ENCODE measurements around the gene PITPNC1. TPM values are rescaled to one million over a fixed set of nuclear protein-coding genes. Genes with fewer than 3 reads are reported as not detected.
"Not testable (repeated sequence)": the region's sequence is repeated elsewhere in the genome, so short reads cannot be mapped to it uniquely, and the experiment has no call there.

The PITPNC1 gene
- total RNA-seq, 4 donors from 2014 or later = 14.1 to 35.5 (median 31.8) TPM

- TF ChIP-seq EP300 (IDR thresholded peaks at IDR 0.05) (no peak), CTCF (IDR thresholded peaks at IDR 0.05) (peak; percentile 52 to 69 (median 64)), POLR2AphosphoS5 (IDR thresholded peaks at IDR 0.05) (peak in 1 of 2 donors; percentile 25)
- Histone ChIP-seq H3K27ac (replicated peaks in 1 of 4) (no peak overlapping the region), H3K9me3 (no peaks in the 10 kb centered on the region), H3K4me1 (peaks cover 24 to 45% (median 31%) of the 10 kb centered on the region in 4 donors), H3K4me3 (no peak overlapping the region), H3K36me3 (peaks cover 0 to 4% (median 0%) of the 10 kb centered on the region in 4 donors), H3K27me3 (no peaks in the 10 kb centered on the region)
- 74% methylated on average over 16 of the region's 16 CpGs for WGBS
- DNase-seq (ENCODE audit: extremely low spot score) = no peak
- intact Hi-C loops (cut with DNase I) = loop anchor here (10.0 kb wide), 1 partner anchor 218 kb away; no protein-coding TSS in a partner anchor
Measured at GRCh38 chr17:67386965-67387551, 10.0 kb downstream of the PITPNC1 start.

- WGBS = 95% methylated on average over 10 of the region's 10 CpGs
- peaks cover 24 to 43% (median 28%) of the 10 kb centered on the region in 4 donors for H3K4me1 ChIP-seq
- H3K36me3 ChIP-seq; H3K27me3 ChIP-seq; H3K4me3 ChIP-seq; H3K27ac ChIP-seq (replicated peaks in 1 of 4); DNase-seq (ENCODE audit: extremely low spot score); H3K9me3 ChIP-seq: not testable (repeated sequence)
- intact Hi-C loops (cut with DNase I) = loop anchor here (10.0 kb wide), 1 partner anchor 216 kb away; no protein-coding TSS in a partner anchor
Measured at GRCh38 chr17:67388536-67388935, 11.5 kb downstream of the PITPNC1 start.

- TF ChIP-seq POLR2A (IDR thresholded peaks at IDR 0.05; ENCODE audit: low read depth) = no peak
- TF ChIP-seq EP300 (IDR thresholded peaks at IDR 0.05) = no peak
- TF ChIP-seq POLR2AphosphoS5 (IDR thresholded peaks at IDR 0.05) = no peak
- WGBS = 94% methylated on average over 3 of the region's 4 CpGs
- intact Hi-C loops (cut with DNase I) = loop anchor here (10.0 kb wide), 1 partner anchor 216 kb away; no protein-coding TSS in a partner anchor
- H3K27ac ChIP-seq (replicated peaks in 1 of 4) = peak overlapping the region in 1 of 4 donors; percentile 19
- no peaks in the 10 kb centered on the region for H3K9me3 ChIP-seq
- H3K36me3 ChIP-seq = peaks cover 0 to 2% (median 0%) of the 10 kb centered on the region in 4 donors
- no peak for DNase-seq (ENCODE audit: extremely low spot score)
- H3K27me3 ChIP-seq = no peaks in the 10 kb centered on the region
- H3K4me1 ChIP-seq = peaks cover 24 to 39% (median 28%) of the 10 kb centered on the region in 4 donors
- no peak overlapping the region for H3K4me3 ChIP-seq
Measured at GRCh38 chr17:67388986-67389385, 11.9 kb downstream of the PITPNC1 start.

GRCh38 chr17:67390006-67390645 lies 13.0 kb downstream of the PITPNC1 start:
- no peak for DNase-seq (ENCODE audit: extremely low spot score)
- H3K9me3 ChIP-seq = no peaks in the 10 kb centered on the region
- WGBS = 75% methylated on average over 6 of the region's 6 CpGs
- peaks cover 0 to 3% (median 0%) of the 10 kb centered on the region in 4 donors for H3K36me3 ChIP-seq
- peaks cover 24 to 37% (median 28%) of the 10 kb centered on the region in 4 donors for H3K4me1 ChIP-seq
- H3K27me3 ChIP-seq = no peaks in the 10 kb centered on the region
- intact Hi-C loops (cut with DNase I) = no loop called here
- H3K4me3 ChIP-seq = no peak overlapping the region
- H3K27ac ChIP-seq (replicated peaks in 1 of 4) = peak overlapping the region; percentile 50 to 70 (median 54)
- no peak for TF ChIP-seq POLR2AphosphoS5 (IDR thresholded peaks at IDR 0.05)
- no peak for TF ChIP-seq EP300 (IDR thresholded peaks at IDR 0.05)
- TF ChIP-seq CTCF (IDR thresholded peaks at IDR 0.05) = no peak
- no peak for TF ChIP-seq POLR2A (IDR thresholded peaks at IDR 0.05; ENCODE audit: low read depth)

GRCh38 chr17:67390646-67391361 lies 13.7 kb downstream of the PITPNC1 start:
- intact Hi-C loops (cut with DNase I) = no loop called here
- DNase-seq (ENCODE audit: extremely low spot score) = no peak
- TF ChIP-seq POLR2AphosphoS5 (IDR thresholded peaks at IDR 0.05) (peak; percentile 43 to 61), POLR2A (IDR thresholded peaks at IDR 0.05; ENCODE audit: low read depth) (no peak)
- Histone ChIP-seq H3K27me3 (no peaks in the 10 kb centered on the region), H3K4me1 (peaks cover 24 to 38% (median 28%) of the 10 kb centered on the region in 4 donors), H3K27ac (replicated peaks in 1 of 4) (peak overlapping the region; percentile 50 to 70 (median 54)), H3K36me3 (peaks cover 0 to 3% (median 0%) of the 10 kb centered on the region in 4 donors), H3K9me3 (no peaks in the 10 kb centered on the region), H3K4me3 (no peak overlapping the region)
- WGBS = 45% methylated on average over 9 of the region's 9 CpGs

- TF ChIP-seq EP300 (IDR thresholded peaks at IDR 0.05) = no peak
- TF ChIP-seq CTCF (IDR thresholded peaks at IDR 0.05) = no peak
- no peak for TF ChIP-seq POLR2A (IDR thresholded peaks at IDR 0.05; ENCODE audit: low read depth)
- no peak for TF ChIP-seq POLR2AphosphoS5 (IDR thresholded peaks at IDR 0.05)
- Histone ChIP-seq H3K27ac (replicated peaks in 1 of 4) (no peak overlapping the region), H3K27me3 (no peaks in the 10 kb centered on the region), H3K36me3 (peaks cover 0 to 3% (median 0%) of the 10 kb centered on the region in 4 donors), H3K4me3 (no peak overlapping the region), H3K4me1 (peaks cover 17 to 38% (median 27%) of the 10 kb centered on the region in 4 donors), H3K9me3 (no peaks in the 10 kb centered on the region)
- 96% methylated on average over 6 of the region's 6 CpGs for WGBS
- intact Hi-C loops (cut with DNase I) = no loop called here
- DNase-seq (ENCODE audit: extremely low spot score) = no peak
Measured at GRCh38 chr17:67392111-67392510, 15.0 kb downstream of the PITPNC1 start.

All from esophagus muscularis mucosa (tissue), 4 donors.